ENCODE results near the gene WEE2.
"Not testable (repeated sequence)": the region's sequence is repeated elsewhere in the genome, so short reads cannot be mapped to it uniquely, and the experiment has no call there.

WEE2 gene

DNA sequence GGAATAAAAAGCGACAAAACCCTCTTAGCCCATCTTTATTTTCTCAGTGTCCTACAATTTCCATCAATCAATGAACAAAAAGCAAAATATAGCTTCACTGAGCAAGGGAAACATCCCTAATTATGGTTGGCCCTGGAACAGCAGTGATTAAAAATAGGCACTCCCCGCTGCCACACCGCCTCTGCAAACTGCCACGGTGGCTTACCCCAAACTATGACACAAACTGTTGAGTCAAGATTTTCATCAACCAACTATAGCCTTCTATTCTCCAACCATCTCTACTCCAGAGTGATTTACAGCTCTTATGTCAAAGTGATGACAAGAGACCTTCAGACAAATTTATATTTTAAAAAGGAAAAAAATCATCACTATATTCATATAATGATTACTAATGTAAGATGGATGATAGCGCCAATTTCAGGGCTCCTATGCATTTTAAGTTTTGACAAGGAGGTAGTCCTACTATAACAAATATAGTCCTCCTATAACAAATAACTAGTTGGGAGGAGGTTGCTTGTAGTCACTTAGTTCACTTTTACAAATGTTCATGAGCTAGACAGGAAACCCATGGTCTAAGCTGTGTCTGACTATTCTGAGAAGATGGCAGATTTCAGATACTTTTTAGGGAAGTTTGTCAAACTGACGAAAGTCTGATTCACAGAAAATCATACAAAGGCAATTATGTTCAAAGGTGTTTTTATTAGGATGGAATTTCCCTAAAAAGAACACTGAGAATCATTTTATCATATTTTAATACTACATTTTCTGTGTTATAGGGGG, 32.5 kb upstream of the WEE2 start:
- DNase-seq (ENCODE audit: low spot score in 2 of 2) (no peak), ATAC-seq (replicated peaks; ENCODE audit: extremely low read depth, poor library complexity, severe bottlenecking) (no peak)
- Mint-ChIP-seq H3K4me1 (peaks cover 5% of the 10 kb centered on the region), H3K4me3 (no peak overlapping the region), H3K27ac (ENCODE audit: low read depth) (no peak overlapping the region), H3K9me3 (no peaks in the 10 kb centered on the region), H3K36me3 (ENCODE audit: insufficient read depth) (peaks cover 12% of the 10 kb centered on the region), H3K27me3 (no peaks in the 10 kb centered on the region)

DNA sequence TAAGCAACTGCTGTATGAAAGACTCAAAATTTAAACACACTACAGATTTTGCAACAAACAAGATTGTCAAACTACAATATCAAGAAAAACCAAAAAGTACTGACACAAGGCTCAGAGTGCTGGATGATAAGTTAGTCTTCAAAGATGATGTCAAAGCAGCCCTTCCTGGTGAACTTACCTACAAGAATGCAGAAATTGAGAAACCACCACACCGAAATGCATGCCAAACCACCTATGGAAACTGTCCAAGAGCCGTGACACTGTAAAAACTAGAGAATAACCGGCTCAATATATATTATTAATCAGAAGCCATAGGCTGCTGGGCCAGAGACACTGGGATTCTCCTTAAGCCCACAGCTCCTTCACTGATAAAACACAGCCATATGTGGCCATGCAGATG, 31.5 kb upstream of the WEE2 start:
- no peak for ATAC-seq (replicated peaks; ENCODE audit: extremely low read depth, poor library complexity, severe bottlenecking)
- no peaks in the 10 kb centered on the region for H3K27me3 Mint-ChIP-seq
- H3K4me1 Mint-ChIP-seq, result peaks cover 5% of the 10 kb centered on the region
- no peak overlapping the region for H3K27ac Mint-ChIP-seq (ENCODE audit: low read depth)
- no peak overlapping the region for H3K4me3 Mint-ChIP-seq
- peaks cover 12% of the 10 kb centered on the region for H3K36me3 Mint-ChIP-seq (ENCODE audit: insufficient read depth)
- no peak for DNase-seq (ENCODE audit: low spot score in 2 of 2)
- H3K9me3 Mint-ChIP-seq, result no peaks in the 10 kb centered on the region

DNA sequence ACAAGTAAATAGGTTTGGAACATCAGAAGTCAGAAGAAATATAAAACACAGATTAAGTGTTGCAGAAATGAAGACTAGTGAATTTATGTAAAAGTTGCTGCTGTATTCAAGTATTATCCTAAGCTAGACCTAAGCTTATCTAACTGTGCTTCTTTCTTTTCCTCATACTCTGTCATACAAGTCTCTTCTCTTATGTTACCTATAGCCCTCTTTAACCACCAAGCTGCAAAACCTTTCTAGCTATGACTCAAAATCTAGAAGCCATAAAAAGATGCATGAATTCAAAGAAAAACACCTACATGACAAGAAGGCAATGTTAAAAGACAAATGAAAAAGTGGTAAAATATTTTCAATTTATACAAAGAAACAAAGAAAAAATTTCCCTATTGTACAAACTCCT, 29.1 kb upstream of the WEE2 start:
- no peak overlapping the region for H3K4me3 Mint-ChIP-seq
- H3K4me1 Mint-ChIP-seq, result peaks cover 4% of the 10 kb centered on the region
- DNase-seq (ENCODE audit: low spot score in 2 of 2), result no peak
- no peaks in the 10 kb centered on the region for H3K9me3 Mint-ChIP-seq
- no peaks in the 10 kb centered on the region for H3K27me3 Mint-ChIP-seq
- peaks cover 18% of the 10 kb centered on the region for H3K36me3 Mint-ChIP-seq (ENCODE audit: insufficient read depth)
- no peak overlapping the region for H3K27ac Mint-ChIP-seq (ENCODE audit: low read depth)
- ATAC-seq (replicated peaks; ENCODE audit: extremely low read depth, poor library complexity, severe bottlenecking), result no peak

DNA sequence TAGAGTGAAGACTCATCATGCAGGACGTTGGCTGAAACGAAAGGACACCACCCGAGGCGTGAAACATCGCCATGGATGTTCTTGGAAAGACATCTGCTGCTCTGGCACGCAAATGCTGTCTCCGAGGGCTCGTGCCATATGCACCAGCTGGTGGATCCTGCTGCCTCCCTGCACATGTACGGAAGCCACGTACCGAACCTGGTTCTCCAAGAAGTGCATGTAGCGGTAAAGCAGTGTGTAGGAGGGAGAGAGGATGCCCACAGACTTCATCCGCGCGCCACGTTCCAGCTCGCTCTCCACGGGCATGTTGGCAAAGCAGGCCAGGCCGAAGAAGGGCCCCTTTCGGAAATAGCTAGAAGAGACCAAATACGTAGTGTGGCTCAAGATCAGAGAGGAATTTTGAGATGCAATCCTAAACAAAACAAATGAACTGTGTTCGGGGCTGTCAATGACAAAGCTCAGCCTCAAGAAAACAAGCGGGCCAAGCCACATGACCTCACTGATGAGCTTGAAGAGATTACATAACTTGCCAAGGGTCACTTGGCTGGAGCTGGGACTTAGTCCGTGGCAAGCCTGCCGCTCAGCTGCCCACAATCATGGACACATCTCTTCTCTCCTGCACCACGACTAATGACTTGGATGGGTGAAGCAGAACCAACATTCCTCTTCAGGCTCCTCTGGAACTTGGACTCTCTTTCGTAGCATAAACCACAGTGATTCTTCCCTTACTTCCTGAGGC, 22.7 kb upstream of the WEE2 start:
- DNase-seq (ENCODE audit: low spot score in 2 of 2) (no peak), ATAC-seq (replicated peaks; ENCODE audit: extremely low read depth, poor library complexity, severe bottlenecking) (no peak)
- Mint-ChIP-seq H3K27me3 (no peaks in the 10 kb centered on the region), H3K36me3 (ENCODE audit: insufficient read depth) (peaks cover 28% of the 10 kb centered on the region), H3K9me3 (no peaks in the 10 kb centered on the region), H3K4me3 (no peak overlapping the region), H3K27ac (ENCODE audit: low read depth) (no peak overlapping the region), H3K4me1 (peaks cover 20% of the 10 kb centered on the region)

DNA sequence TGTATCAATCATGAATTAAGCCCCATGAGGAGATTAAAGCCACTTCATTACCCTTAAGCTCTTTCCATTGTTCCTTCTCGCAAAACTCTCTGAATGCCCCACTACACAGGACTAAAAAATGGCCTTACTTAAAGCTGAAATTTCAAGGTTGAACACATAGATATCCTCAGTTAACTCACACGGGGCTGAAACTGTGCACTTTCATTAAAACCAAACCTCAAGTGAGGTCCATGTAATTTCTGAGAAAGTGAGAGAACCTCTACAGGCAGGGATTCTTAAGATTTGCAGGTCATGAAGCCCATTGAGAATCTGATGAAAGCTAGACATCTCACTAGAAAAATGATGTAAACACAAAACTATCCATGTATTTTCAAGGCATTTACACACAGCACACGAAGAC, 22.1 kb upstream of the WEE2 start:
- Mint-ChIP-seq H3K27ac (ENCODE audit: low read depth) (no peak overlapping the region), H3K27me3 (no peaks in the 10 kb centered on the region), H3K36me3 (ENCODE audit: insufficient read depth) (peaks cover 28% of the 10 kb centered on the region), H3K9me3 (no peaks in the 10 kb centered on the region), H3K4me3 (no peak overlapping the region), H3K4me1 (peaks cover 21% of the 10 kb centered on the region)
- DNase-seq (ENCODE audit: low spot score in 2 of 2) (no peak), ATAC-seq (replicated peaks; ENCODE audit: extremely low read depth, poor library complexity, severe bottlenecking) (no peak)

DNA sequence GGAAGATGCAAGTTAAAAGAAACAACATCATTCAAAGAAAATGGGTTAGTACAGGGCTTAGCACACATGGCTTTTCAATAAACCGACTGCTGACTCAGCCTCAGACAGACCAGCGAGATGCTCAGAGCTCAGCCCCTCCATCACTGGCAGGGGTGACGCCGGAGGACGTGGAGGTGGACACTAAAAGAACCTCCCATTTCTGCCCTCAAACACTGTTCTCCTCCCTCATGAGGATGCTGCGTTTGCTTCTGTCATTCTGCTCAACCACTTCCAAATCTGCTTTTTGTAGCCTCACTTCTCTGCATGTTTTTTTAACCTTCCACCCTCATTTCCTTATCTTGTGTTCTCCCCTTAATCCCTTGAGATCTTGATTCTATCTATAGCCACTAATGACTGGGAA, 21.5 kb upstream of the WEE2 start:
- Mint-ChIP-seq H3K9me3 (no peaks in the 10 kb centered on the region), H3K27me3 (no peaks in the 10 kb centered on the region), H3K4me3 (no peak overlapping the region), H3K4me1 (peaks cover 21% of the 10 kb centered on the region), H3K36me3 (ENCODE audit: insufficient read depth) (peaks cover 28% of the 10 kb centered on the region), H3K27ac (ENCODE audit: low read depth) (no peak overlapping the region)
- DNase-seq (ENCODE audit: low spot score in 2 of 2) (no peak), ATAC-seq (replicated peaks; ENCODE audit: extremely low read depth, poor library complexity, severe bottlenecking) (no peak)

DNA sequence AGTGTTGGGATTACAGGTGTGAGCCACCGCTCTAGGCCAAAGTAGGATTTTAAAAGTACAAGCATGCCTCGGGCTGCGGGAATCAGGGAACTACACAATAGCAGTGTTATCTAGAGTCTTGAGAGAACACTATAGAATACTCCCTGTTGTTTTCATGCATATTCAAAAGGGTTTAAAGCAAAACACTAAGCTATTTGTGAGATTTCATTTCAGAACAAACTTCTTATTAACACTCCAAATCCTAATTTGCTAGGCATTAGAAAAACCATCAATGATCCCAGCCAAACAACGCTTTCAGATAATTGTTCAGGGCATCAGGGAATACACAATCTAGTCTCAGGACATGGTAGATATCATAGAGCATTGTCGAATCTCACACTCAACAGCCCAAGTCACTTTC, 20.1 kb upstream of the WEE2 start:
- ATAC-seq (replicated peaks; ENCODE audit: extremely low read depth, poor library complexity, severe bottlenecking) (no peak), DNase-seq (ENCODE audit: low spot score in 2 of 2) (no peak)
- Mint-ChIP-seq H3K27me3 (no peaks in the 10 kb centered on the region), H3K4me1 (peaks cover 30% of the 10 kb centered on the region), H3K9me3 (no peaks in the 10 kb centered on the region), H3K4me3 (no peak overlapping the region), H3K36me3 (ENCODE audit: insufficient read depth) (peaks cover 23% of the 10 kb centered on the region), H3K27ac (ENCODE audit: low read depth) (no peak overlapping the region)

DNA sequence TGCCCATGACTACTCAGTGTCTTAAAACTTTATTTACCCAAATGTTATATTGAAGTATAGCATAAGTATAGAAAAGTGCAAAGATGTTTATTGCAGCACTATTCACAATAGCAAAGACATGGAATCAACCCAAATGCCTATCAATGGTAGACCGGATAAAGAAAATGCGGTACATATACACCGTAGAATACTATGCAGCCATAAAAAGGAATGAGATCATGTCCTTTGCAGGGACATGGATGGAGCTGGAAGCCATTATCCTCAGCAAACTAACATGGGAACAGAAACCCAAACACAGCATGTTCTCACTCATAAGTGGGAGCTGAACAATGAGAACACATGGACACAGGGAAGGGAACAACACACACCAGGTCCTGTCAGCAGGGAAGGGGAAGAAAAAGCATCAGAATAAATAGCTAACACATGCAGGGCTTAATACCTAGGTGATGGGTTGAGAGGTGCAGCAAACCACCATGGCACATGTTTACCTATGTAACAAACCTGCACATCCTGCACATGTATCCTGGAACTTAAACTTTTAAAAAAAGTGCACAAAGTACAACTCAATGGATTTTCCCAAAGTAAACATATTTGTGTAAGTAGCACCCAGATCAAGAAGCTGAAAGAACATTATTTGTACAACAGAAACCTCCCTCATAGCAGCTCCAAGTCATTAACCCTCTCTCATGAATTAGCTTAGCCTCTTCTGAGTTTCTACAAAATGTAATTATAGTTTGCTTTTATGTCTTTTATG, 18.9 kb upstream of the WEE2 start:
- not testable (repeated sequence) for H3K27me3 Mint-ChIP-seq; ATAC-seq (replicated peaks; ENCODE audit: extremely low read depth, poor library complexity, severe bottlenecking); H3K4me3 Mint-ChIP-seq; H3K27ac Mint-ChIP-seq (ENCODE audit: low read depth); H3K9me3 Mint-ChIP-seq; DNase-seq (ENCODE audit: low spot score in 2 of 2)
- Mint-ChIP-seq H3K36me3 (ENCODE audit: insufficient read depth) (peaks cover 19% of the 10 kb centered on the region), H3K4me1 (peaks cover 38% of the 10 kb centered on the region)

DNA sequence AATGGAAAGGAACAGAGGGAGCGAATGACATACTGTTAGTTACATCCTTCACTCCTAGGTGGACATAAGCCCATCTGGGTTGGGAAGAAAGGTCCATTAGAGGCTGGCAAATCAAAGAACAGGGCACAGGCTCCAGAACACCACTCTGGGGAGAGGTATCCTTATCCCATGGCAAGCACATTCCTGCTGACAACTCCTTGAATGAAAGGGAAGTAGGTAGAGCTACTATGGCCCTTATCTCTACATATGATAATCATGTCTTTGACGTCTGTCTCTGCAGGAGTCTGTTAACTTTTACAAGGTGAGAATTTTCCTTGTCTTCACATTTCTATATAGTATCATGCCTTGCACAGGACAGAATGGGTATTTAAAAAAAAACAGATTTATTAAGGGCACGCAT, 16.6 kb upstream of the WEE2 start:
- H3K27ac Mint-ChIP-seq (ENCODE audit: low read depth), result no peak overlapping the region
- DNase-seq (ENCODE audit: low spot score in 2 of 2), result no peak
- H3K36me3 Mint-ChIP-seq (ENCODE audit: insufficient read depth), result peaks cover 7% of the 10 kb centered on the region
- H3K4me1 Mint-ChIP-seq, result peaks cover 58% of the 10 kb centered on the region
- ATAC-seq (replicated peaks; ENCODE audit: extremely low read depth, poor library complexity, severe bottlenecking), result no peak
- no peaks in the 10 kb centered on the region for H3K9me3 Mint-ChIP-seq
- no peaks in the 10 kb centered on the region for H3K27me3 Mint-ChIP-seq
- H3K4me3 Mint-ChIP-seq, result no peak overlapping the region

DNA sequence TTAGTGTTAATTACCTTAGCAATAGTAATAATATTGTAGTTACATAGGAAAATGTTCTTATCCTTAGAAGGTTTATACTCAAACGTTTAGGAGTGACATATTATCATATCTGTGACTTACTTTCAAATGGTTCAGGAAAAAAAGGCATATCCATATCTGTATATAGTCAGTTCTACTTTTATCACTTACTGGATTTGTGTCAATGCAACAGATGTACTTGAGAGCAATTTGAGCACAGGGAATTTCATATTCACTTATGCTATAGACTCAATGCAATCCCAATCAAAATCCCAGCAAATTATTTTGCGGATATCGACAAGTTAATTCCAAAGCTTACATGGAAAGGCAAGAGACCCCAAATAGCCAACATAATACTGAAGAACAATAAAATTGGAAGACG, 16.2 kb upstream of the WEE2 start:
- no peaks in the 10 kb centered on the region for H3K9me3 Mint-ChIP-seq
- no peaks in the 10 kb centered on the region for H3K27me3 Mint-ChIP-seq
- peaks cover 57% of the 10 kb centered on the region for H3K4me1 Mint-ChIP-seq
- no peak overlapping the region for H3K4me3 Mint-ChIP-seq
- ATAC-seq (replicated peaks; ENCODE audit: extremely low read depth, poor library complexity, severe bottlenecking) (no peak), DNase-seq (ENCODE audit: low spot score in 2 of 2) (no peak)
- peaks cover 7% of the 10 kb centered on the region for H3K36me3 Mint-ChIP-seq (ENCODE audit: insufficient read depth)
- H3K27ac Mint-ChIP-seq (ENCODE audit: low read depth), result no peak overlapping the region

DNA sequence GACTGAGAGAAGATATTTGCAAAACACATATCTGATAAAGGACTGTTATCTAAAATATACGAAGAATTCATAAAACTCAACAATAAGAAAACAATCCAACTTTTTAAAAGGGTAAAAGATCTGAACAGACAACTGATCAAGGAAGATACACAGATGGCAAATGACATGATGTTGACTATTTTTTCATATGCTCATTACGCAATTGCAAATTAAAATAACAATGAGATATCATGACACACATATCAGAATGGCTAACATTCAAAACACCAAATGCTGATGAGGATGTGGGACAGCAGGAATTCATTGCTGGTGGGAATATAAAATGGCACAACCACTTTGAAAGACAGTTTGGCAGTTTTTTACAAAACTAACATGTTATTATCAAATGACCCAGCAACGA, 15.1 kb upstream of the WEE2 start:
- H3K27me3 Mint-ChIP-seq, result no peaks in the 10 kb centered on the region
- ATAC-seq (replicated peaks; ENCODE audit: extremely low read depth, poor library complexity, severe bottlenecking), result no peak
- no peaks in the 10 kb centered on the region for H3K9me3 Mint-ChIP-seq
- peaks cover 62% of the 10 kb centered on the region for H3K4me1 Mint-ChIP-seq
- H3K36me3 Mint-ChIP-seq (ENCODE audit: insufficient read depth), result peaks cover 8% of the 10 kb centered on the region
- no peak overlapping the region for H3K4me3 Mint-ChIP-seq
- H3K27ac Mint-ChIP-seq (ENCODE audit: low read depth), result no peak overlapping the region
- no peak for DNase-seq (ENCODE audit: low spot score in 2 of 2)

DNA sequence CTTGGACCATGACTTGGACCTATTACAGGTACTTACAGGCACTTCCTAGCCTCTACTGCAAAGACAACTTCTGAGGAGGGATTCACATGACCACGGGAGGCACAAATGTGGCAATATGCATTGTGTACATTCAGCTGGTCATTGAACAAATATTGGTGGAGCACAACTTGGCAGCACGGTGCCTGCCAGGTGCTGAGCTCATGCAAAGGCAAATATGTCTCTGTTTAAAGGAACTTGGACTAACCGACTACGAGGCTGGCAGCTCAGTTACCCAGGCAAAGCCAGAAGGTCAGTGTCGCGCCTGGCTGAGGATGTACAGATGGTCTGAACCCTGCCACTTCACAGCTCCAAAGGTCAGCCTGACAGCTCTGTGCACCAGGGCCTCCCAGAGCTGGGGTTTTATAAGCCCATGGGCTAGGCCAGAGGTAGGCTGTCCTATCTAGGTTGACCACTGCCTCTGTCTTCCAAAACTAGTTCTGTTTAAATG, 12.3 kb upstream of the WEE2 start:
- no peaks in the 10 kb centered on the region for H3K27me3 Mint-ChIP-seq
- no peak for ATAC-seq (replicated peaks; ENCODE audit: extremely low read depth, poor library complexity, severe bottlenecking)

More for the DNA sequence above, 12.3 kb upstream of the WEE2 start:
- Mint-ChIP-seq H3K27ac (ENCODE audit: low read depth) (no peak overlapping the region), H3K4me3 (no peak overlapping the region), H3K4me1 (peaks cover 76% of the 10 kb centered on the region), H3K36me3 (ENCODE audit: insufficient read depth) (peaks cover 11% of the 10 kb centered on the region), H3K9me3 (no peaks in the 10 kb centered on the region)
- DNase-seq (ENCODE audit: low spot score in 2 of 2), result no peak

Data from central memory CD8-positive, alpha-beta T cell (primary cell).